NCI-H345 (cell line): ENCODE data around the gene RBMS1.

Source experiments
- DNase-seq: peaks from one replicate; lab custom pipeline; 2025; lab: John Stamatoyannopoulos, UW

Gene RBMS1

DNA sequence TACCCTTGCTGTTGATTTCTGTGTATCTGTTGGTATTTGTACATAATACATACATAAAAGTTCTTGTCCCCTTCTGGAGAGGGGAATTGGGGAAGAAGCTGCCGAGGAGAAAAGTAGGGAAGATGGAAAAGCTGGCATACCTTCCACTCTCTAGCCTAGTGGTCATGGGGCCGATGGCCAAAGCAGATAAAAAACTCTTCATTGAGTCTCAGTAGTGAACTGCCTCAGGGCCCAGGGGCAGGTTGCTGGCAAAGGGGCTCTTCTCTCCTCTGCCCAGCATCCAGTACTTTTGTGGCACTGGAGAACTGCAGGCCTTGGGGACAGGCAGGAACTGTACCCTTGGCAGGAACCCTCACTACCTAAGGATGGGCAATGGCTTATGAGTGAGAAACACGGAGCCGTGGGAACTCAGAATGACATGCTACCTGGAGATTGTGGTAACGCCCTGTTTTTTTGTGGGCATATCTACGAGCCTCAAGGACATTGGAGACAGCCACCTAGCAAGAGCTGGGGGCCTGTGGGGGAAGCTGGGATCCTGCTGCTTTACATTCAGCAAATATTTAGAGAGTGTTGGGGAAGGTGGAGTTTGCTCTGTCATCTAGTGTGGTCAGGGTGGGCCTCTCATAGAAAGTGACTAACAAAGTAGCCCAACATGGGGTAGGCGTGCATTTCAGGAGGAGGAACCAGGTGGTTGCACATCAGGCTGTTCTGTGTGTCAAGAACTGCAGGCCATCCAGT, 270.9 kb downstream of the RBMS1 start:
- no peak for DNase-seq
